HG03097 (cell line): ENCODE measurements around the gene KCNIP4.

Source experiments
- ATAC-seq: cut with Tn5 transposase; IDR thresholded peaks from one replicate; pipeline ENCODE4 v1.9.1; 2021; ENCODE audit not compliant: unreplicated experiment, low FRiP score

KCNIP4 gene

GRCh38 chr4:21709761-21710160, 238.8 kb downstream of the KCNIP4 start:
- no peak for ATAC-seq

- no peak for ATAC-seq
Observed at GRCh38 chr4:21709031-21709430, 239.5 kb downstream of the KCNIP4 start.

GRCh38 chr4:21699446-21699845, 249.1 kb downstream of the KCNIP4 start:
- ATAC-seq = no peak

- ATAC-seq = no peak
Observed at GRCh38 chr4:21697583-21697982, 251.0 kb downstream of the KCNIP4 start.

DNA sequence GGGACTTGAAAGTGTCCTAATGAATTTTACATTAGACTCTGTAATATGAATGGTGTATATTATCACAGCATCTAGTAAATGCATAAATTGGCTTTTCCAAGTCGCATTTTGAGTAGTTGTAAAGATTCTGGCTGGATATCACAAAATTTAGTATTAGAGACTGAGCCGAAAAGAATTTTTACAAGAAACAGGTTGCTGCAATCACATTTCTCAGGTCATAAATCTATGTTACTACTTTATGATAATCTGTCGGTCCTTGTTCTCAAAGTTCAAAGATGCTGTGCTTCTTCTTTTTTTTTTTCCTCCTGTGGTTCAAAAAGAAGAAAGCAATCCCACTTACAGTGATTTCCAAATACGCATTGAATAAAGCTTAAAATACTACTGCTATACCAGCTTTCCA, 253.4 kb downstream of the KCNIP4 start:
- no peak for ATAC-seq

- ATAC-seq = no peak
Observed at GRCh38 chr4:21692241-21692640, 256.3 kb downstream of the KCNIP4 start.

DNA sequence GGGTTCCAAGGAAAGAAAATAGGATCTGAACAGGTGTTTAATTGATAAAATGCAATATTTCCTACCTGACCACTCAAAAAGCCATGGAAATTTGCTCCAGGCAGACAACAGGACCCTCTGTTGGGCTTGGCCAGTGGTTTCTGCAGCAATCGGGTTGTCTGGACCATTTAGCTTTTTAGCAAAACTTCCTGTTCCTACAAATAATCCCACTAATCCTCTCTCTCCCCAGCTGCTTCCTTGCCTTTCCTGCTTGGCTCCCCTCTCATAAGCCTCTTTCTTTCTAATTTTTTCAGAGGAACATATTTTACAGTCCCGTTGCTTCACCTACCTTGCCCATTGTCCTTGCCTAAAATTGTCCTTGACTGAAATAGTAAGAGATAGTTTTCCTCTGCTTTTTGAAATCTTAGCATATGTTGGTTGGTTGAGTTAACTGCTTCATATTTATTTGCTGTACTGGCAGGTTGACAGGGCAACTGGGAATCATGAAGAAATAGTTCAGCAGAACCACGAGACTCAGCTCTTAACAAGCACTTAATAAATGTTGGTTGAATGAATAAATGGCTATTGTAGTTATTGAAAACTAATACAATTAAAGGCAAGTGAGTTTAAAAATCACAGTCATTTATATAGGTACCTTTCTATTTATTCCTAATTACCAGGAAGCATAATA, 259.8 kb downstream of the KCNIP4 start:
- no peak for ATAC-seq

DNA sequence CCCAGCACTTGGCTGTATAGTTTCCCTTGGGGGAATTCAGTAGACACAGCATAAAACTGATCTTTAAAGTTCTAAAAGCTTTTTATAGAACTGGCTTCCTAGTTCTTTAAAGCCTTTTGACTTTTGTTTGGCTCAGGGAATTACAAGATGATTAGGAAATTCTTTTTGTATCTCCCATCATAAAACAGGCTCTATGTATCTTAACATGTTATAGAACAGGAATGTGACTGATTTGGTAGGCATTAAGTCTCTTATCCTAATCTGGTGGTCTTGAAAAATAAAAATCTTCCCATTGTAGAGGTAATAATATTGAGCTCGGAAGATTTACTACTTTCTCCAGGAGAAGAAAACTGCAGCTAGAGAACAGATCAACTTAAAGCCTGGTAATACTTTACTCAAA, 262.7 kb downstream of the KCNIP4 start:
- ATAC-seq = no peak

GRCh38 chr4:21680326-21680898, 268.2 kb downstream of the KCNIP4 start:
- no peak for ATAC-seq

DNA sequence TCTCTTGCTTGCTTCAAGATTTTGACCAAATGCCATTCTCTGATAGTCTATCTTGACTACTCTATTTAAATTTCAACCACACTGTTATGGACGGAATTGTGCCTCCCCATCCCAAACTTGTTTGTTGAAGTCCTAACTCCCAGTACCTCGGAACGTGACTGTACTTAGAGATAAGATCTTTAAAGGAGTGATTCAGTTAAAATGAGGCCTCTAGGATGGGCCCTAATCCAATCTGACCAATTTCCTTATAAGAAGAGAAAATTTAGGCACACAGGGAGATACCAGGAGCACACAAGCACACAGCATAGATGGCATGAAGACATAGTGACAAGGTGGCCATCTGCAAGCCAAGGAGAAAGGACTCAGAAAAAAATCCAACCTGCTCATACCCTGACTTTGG, 269.9 kb downstream of the KCNIP4 start:
- ATAC-seq = no peak

- no peak for ATAC-seq
Observed at GRCh38 chr4:21677173-21677572, 271.4 kb downstream of the KCNIP4 start.

GRCh38 chr4:21664355-21664754, 284.2 kb downstream of the KCNIP4 start:
- ATAC-seq = no peak

GRCh38 chr4:21656832-21657231, 291.7 kb downstream of the KCNIP4 start:
- ATAC-seq = no peak

DNA sequence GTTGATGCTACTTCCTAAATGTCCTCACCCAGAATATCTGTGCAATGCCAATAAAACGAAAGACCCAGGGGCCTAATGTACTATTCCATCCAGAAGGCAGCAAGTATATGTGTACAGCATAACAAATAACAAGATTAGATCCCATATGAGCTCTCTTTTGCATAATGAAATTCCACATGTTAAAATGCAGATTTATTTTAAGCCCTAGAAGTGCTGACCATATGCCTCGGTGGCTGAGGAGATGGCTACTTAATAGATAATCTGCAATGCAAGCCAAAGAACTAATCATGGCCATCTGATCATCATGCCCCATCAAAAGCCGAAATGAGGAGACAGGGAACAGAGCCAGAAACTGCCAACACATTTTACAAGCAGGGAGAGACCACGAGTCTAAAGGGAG, 293.5 kb downstream of the KCNIP4 start:
- no peak for ATAC-seq

DNA sequence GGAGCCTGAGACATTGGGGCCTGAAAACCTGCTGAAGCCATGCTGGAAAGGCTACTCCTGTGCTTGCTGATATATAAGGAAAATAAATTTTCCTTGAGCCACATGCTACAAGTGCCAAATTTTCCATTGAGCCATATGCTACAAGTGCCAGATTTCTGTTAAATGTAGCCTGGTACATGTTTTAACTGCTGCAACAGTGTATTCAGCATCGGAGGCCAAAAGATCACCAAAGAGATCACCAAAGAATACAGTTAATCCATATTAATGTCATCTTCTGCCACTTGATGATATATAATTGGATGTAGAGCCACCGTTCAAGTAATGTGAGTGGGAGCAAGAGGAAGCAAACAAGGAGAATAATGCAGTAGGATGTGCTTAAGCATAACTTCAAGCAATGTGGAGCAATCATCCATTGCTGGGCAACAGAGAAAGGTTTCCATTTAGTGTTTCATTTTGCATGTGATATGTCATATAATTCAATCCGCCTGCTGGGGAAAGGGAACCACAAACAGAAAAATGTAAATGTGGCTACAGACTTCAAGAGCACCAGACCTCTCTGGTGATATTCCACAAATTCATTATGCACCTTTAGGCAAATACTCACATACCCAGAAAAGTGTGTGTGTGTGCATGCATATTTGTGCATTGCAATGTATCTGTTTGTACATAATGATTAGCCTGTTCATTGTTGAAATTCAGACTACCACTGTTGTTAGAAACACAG, 295.9 kb downstream of the KCNIP4 start:
- no peak for ATAC-seq

DNA sequence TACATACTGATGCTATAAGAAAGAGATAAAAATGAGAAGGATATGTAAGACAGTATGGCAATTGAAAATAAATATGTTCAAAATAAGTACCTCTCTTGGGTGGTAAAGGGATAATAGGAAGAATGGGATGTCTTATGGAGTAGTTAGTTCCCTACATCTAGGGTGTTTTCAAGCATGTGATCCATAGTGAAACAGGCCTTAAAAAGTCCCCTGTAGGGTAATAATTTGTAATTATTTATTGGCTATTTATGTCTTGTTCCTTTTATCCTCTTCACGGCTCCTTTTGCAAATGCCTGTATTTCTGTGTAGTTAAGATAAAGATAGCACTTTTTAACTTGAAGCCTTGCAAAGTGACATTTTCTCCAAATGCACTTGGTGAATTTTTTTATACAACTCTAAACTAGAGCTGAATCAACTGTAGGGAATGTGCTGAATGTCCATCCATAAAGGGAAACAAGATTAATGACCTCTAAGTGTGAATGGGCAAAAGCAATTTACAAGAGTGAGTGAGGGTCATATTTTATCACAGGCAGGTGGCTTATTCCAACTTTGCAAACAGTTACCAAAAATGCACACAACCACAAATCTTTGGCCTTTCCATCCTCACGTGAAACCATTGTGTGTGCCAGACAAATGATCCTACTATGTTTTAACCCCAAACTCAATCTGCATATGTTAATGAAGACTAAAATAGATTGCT, 299.0 kb downstream of the KCNIP4 start:
- no peak for ATAC-seq

DNA sequence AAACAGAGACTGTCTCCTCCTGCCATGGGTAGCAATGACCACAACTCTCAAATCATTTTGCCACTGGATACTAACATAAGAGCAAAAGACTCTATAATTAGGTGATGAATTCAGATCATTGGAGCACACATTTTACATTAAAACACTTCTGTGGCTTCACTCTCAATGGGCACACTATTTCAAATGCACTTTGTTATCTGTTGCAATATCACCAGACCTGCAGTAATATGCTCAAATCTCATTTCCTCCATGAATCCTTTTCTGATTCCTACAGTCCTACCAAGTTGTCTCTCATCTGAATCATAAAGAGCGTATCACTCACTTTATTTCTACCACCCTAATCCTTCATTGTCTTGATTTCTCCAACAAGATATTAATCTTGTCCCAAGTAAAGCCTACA, 302.8 kb downstream of the KCNIP4 start:
- ATAC-seq = no peak

- no peak for ATAC-seq
Observed at GRCh38 chr4:21641696-21642095, 306.9 kb downstream of the KCNIP4 start.

GRCh38 chr4:21638171-21638725, 310.3 kb downstream of the KCNIP4 start:
- no peak for ATAC-seq

- ATAC-seq = no peak
Observed at GRCh38 chr4:21628916-21629610, 319.5 kb downstream of the KCNIP4 start.
